HL-60 (cell line): Measurements from ENCODE around the gene ARL4C.

ENCODE experiments used
- DNase-seq, 2 experiments: peaks; one replicate each; pipeline ENCODE4 v3.0.0-alpha.2; 2010 to 2020; ENCODE audit warnings: low read depth in 1 of 2, low spot score in 1 of 2
- H3K27ac ChIP-seq: fragments of 250-450 bp; sonication (Bioruptor Pico); replicated peaks from 2 replicates; pipeline ENCODE4 v1.5.1; 2020; ENCODE audit warnings: mild to moderate bottlenecking, moderate library complexity
- H3K27me3 ChIP-seq: fragments of 250-450 bp; sonication (Bioruptor Pico); 2 replicates; pipeline ENCODE4 v1.5.1; 2021; ENCODE audit warnings: mild to moderate bottlenecking, moderate library complexity; ENCODE audit not compliant: insufficient read depth, poor library complexity, severe bottlenecking
- H3K4me3 ChIP-seq: replicated peaks from 2 replicates; pipeline ENCODE4 v1.5.1; 2011; ENCODE audit warnings: mild to moderate bottlenecking, control low read depth, low read length; ENCODE audit not compliant: insufficient read depth
- CTCF ChIP-seq: IDR thresholded peaks from one replicate; pipeline ENCODE4 v1.5.1; 2011; ENCODE audit warnings: low read length, control low read depth, inconsistent platforms; ENCODE audit not compliant: insufficient read depth
- GABPA ChIP-seq: IDR thresholded peaks from 2 replicates; pipeline ENCODE4 v1.6.1; 2012; ENCODE audit warnings: low read depth
- POLR2AphosphoS5 ChIP-seq: IDR thresholded peaks from 2 replicates; pipeline ENCODE4 v1.6.1; 2012; ENCODE audit warnings: low read depth
- REST ChIP-seq: IDR thresholded peaks from 2 replicates; pipeline ENCODE4 v1.6.1; 2012; ENCODE audit warnings: low read depth; ENCODE audit not compliant: insufficient replicate concordance
- SPI1 ChIP-seq: IDR thresholded peaks from 2 replicates; pipeline ENCODE4 v1.6.1; 2012; ENCODE audit warnings: low read depth, mild to moderate bottlenecking, borderline replicate concordance

ARL4C gene

GRCh38 chr2:234517971-234518370, 21.1 kb upstream of the ARL4C start:
- H3K4me3 ChIP-seq = no peak overlapping the region
- no peak overlapping the region for H3K27ac ChIP-seq
- no peaks in the 10 kb centered on the region for H3K27me3 ChIP-seq
- TF ChIP-seq SPI1 = no peak
- TF ChIP-seq GABPA = no peak
- TF ChIP-seq REST = no peak
- no peak for DNase-seq

GRCh38 chr2:234514873-234515638, 18.2 kb upstream of the ARL4C start:
- no peak overlapping the region for H3K27ac ChIP-seq
- no peak overlapping the region for H3K4me3 ChIP-seq
- no peak for DNase-seq
- no peaks in the 10 kb centered on the region for H3K27me3 ChIP-seq
- TF ChIP-seq REST (no peak), GABPA (no peak), CTCF (no peak), POLR2AphosphoS5 (no peak)

GRCh38 chr2:234514099-234514498, 17.2 kb upstream of the ARL4C start:
- H3K27ac ChIP-seq = no peak overlapping the region
- no peak for TF ChIP-seq CTCF
- TF ChIP-seq GABPA = no peak
- TF ChIP-seq REST = no peak
- no peak for TF ChIP-seq POLR2AphosphoS5
- no peak for TF ChIP-seq SPI1
- H3K4me3 ChIP-seq = no peak overlapping the region
- DNase-seq = no peak
- peaks cover 5% of the 10 kb centered on the region for H3K27me3 ChIP-seq
